ENCODE data around the gene REV3L.

- TF ChIP-seq ZFP36 (IDR thresholded peaks at IDR 0.05; ENCODE audit: borderline replicate concordance, low read depth, low read length, partially characterized antibody) (no peak), THAP11 (CRISPR knock-in tag; IDR thresholded peaks at IDR 0.05) (no peak), ZNF224 (CRISPR knock-in tag; IDR thresholded peaks at IDR 0.05) (no peak), ZNF777 (CRISPR knock-in tag; IDR thresholded peaks at IDR 0.05) (no peak), POLR2A (IDR thresholded peaks at IDR 0.05; ENCODE audit: insufficient read depth in 1 of 2, low read depth in 2 of 2, low read length in 2 of 2) (no peak), MNT (IDR thresholded peaks at IDR 0.05) (no peak), ZFYVE20 (CRISPR knock-in tag; IDR thresholded peaks at IDR 0.05; ENCODE audit: borderline replicate concordance, low read depth) (no peak), NFYB (CRISPR knock-in tag; IDR thresholded peaks at IDR 0.05) (no peak), HNF4A (CRISPR knock-in tag; IDR thresholded peaks at IDR 0.05) (no peak)
Measured at GRCh38 chr6:111358454-111358853, 124.6 kb downstream of the REV3L start.

Data from HepG2 (cell line).